Measurements from ENCODE around the gene RHNO1. TPM values are rescaled to one million over a fixed set of nuclear protein-coding genes. Genes with fewer than 3 reads are reported as not detected.
"Not testable (repeated sequence)": the region's sequence is repeated elsewhere in the genome, so short reads cannot be mapped to it uniquely, and the experiment has no call there.

Gene RHNO1
- total RNA-seq, 3 donors from 2014 or later (not counting 1 experiment from before 2014, with no cell fraction given) = 9.2 to 13.6 (median 9.4) TPM

DNA sequence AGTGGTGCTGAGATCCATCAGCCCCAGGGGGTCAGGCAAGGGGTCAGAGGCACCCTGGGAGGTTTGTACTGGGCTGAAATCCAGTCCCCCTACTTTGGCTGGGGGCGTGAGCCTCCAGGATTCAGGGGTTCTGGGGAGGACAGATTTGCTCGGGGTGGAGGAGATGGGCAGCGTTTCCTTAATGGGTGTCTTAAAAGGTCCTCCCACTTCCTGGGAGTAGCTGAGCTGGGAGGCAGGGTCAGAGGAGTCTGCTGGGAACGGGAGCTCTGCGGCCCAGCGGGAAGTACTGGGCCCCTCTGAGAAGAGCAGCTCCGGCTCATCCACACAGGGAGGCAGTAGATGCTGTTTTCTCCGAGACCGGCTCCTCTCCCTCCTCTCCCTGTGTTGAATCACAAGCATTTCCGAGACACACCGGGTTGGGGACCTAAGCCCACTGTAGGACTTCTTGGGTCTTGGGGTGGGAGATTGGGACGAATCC, 18.0 kb upstream of the RHNO1 start:
- ATAC-seq (no peak), DNase-seq (no peak)
- 95% methylated on average over 12 of the region's 12 CpGs for WGBS (ENCODE audit: insufficient coverage)
- Mint-ChIP-seq H3K27me3 (ENCODE audit: low read depth in 2 of 2) (no peaks in the 10 kb centered on the region), H3K4me1 (no peaks in the 10 kb centered on the region), H3K9me3 (no peaks in the 10 kb centered on the region), H3K4me3 (no peak overlapping the region), H3K36me3 (no peaks in the 10 kb centered on the region), H3K27ac (no peak overlapping the region)
- Histone ChIP-seq H3K4me3 (ENCODE audit: low read length) (no peak overlapping the region), H3K36me3 (ENCODE audit: control insufficient read depth, insufficient read depth, low read length) (peaks cover 6% of the 10 kb centered on the region), H3K27me3 (ENCODE audit: control insufficient read depth, insufficient read depth, low read length) (no peaks in the 10 kb centered on the region), H3K27ac (ENCODE audit: low read length) (no peak overlapping the region), H3K9me3 (ENCODE audit: control insufficient read depth, insufficient read depth, low read length) (no peaks in the 10 kb centered on the region), H3K4me1 (ENCODE audit: control insufficient read depth, insufficient read depth, low read length) (no peaks in the 10 kb centered on the region)
- TF ChIP-seq, protein P1, sequence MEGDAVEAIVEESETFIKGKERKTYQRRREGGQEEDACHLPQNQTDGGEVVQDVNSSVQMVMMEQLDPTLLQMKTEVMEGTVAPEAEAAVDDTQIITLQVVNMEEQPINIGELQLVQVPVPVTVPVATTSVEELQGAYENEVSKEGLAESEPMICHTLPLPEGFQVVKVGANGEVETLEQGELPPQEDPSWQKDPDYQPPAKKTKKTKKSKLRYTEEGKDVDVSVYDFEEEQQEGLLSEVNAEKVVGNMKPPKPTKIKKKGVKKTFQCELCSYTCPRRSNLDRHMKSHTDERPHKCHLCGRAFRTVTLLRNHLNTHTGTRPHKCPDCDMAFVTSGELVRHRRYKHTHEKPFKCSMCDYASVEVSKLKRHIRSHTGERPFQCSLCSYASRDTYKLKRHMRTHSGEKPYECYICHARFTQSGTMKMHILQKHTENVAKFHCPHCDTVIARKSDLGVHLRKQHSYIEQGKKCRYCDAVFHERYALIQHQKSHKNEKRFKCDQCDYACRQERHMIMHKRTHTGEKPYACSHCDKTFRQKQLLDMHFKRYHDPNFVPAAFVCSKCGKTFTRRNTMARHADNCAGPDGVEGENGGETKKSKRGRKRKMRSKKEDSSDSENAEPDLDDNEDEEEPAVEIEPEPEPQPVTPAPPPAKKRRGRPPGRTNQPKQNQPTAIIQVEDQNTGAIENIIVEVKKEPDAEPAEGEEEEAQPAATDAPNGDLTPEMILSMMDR (IDR thresholded peaks at IDR 0.05) = no peak
- intact Hi-C loops (cut with micrococcal nuclease) = no loop called here

DNA sequence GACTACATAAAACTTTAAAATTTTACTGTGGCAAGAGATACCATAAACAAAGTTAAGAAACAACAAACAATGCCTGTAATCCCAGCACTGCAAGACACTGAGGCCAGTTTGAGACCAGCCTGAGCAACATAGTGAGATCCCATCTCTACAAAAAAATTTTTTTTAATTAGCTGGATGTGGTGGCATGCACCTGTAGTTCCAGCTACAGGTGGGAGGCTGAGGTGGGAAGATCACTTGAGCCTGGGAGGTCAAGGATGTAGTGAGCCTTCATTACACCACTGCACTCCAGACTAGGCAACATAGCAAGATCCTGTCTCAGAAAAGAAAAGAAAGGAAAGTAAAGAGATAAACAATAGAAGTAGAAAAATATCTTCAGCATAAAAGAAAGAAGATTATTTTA, 16.9 kb upstream of the RHNO1 start:
- H3K27me3 ChIP-seq (ENCODE audit: control insufficient read depth, insufficient read depth, low read length) = no peaks in the 10 kb centered on the region
- H3K4me1 Mint-ChIP-seq = no peaks in the 10 kb centered on the region
- H3K36me3 Mint-ChIP-seq = no peaks in the 10 kb centered on the region
- ATAC-seq = no peak
- H3K4me1 ChIP-seq (ENCODE audit: control insufficient read depth, insufficient read depth, low read length) = no peaks in the 10 kb centered on the region
- H3K27ac ChIP-seq (ENCODE audit: low read length) = no peak overlapping the region
- no peaks in the 10 kb centered on the region for H3K9me3 Mint-ChIP-seq
- no peaks in the 10 kb centered on the region for H3K9me3 ChIP-seq (ENCODE audit: control insufficient read depth, insufficient read depth, low read length)
- H3K4me3 Mint-ChIP-seq = no peak overlapping the region
- no peaks in the 10 kb centered on the region for H3K27me3 Mint-ChIP-seq (ENCODE audit: low read depth in 2 of 2)
- no peak for DNase-seq
- peak overlapping the region in 1 of 2 donors; percentile 50 for H3K27ac Mint-ChIP-seq
- H3K36me3 ChIP-seq (ENCODE audit: control insufficient read depth, insufficient read depth, low read length) = peaks cover 6% of the 10 kb centered on the region
- TF ChIP-seq, protein P1 (IDR thresholded peaks at IDR 0.05) = no peak
- intact Hi-C loops (cut with micrococcal nuclease) = no loop called here
- no peak overlapping the region for H3K4me3 ChIP-seq (ENCODE audit: low read length)

DNA sequence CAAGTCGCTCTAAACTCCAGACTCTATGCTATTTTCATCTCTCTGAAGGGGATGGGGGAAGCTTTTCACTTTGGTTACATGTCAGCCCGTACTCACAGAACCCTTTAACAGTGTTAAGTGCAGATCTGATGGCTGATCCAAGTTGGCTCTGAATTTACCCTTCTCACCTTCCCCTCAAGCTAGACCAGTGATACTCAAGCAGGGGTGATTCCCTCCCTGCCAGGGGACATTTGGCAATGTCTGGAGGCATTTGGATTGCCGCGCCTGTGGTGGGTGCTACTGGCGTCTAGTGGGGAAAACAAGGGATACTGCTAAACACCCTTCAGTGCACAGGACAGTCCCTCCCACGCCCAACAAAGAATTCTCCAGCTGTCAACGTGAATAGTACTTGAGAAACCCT, 14.1 kb upstream of the RHNO1 start:
- intact Hi-C loops (cut with micrococcal nuclease) = no loop called here
- TF ChIP-seq, protein P1 (IDR thresholded peaks at IDR 0.05) = no peak
- no peaks in the 10 kb centered on the region for H3K9me3 ChIP-seq (ENCODE audit: control insufficient read depth, insufficient read depth, low read length)
- ATAC-seq = no peak
- H3K27me3 ChIP-seq (ENCODE audit: control insufficient read depth, insufficient read depth, low read length) = no peaks in the 10 kb centered on the region
- H3K36me3 ChIP-seq (ENCODE audit: control insufficient read depth, insufficient read depth, low read length) = peaks cover 6% of the 10 kb centered on the region
- Mint-ChIP-seq H3K9me3 (no peaks in the 10 kb centered on the region), H3K4me1 (no peaks in the 10 kb centered on the region), H3K27me3 (ENCODE audit: low read depth in 2 of 2) (no peaks in the 10 kb centered on the region), H3K36me3 (no peaks in the 10 kb centered on the region), H3K27ac (no peak overlapping the region), H3K4me3 (no peak overlapping the region)
- no peak for DNase-seq
- no peak overlapping the region for H3K4me3 ChIP-seq (ENCODE audit: low read length)
- H3K27ac ChIP-seq (ENCODE audit: low read length) = no peak overlapping the region
- H3K4me1 ChIP-seq (ENCODE audit: control insufficient read depth, insufficient read depth, low read length) = no peaks in the 10 kb centered on the region
- 97% methylated on average over 7 of the region's 7 CpGs for WGBS (ENCODE audit: insufficient coverage)

DNA sequence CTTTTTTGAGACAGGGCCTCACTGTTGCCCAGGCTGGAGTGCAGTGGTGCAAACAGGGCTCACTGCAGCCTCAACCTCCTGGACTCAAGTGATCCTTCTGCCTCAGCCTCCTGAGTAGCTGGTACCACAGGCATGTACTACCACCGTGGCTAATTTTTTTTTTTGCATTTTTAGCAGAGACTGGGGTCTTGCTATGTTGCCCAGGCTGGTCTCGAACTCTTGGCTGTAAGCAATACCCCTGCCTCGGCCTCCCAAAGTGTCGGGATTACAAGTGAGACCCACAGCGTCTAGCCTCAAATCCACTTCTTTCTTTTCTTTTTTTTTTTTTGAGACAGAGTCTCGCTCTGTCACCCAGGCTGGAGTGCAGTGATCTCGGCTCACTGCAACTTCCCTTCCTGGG, 13.6 kb upstream of the RHNO1 start:
- H3K27ac Mint-ChIP-seq; H3K36me3 ChIP-seq (ENCODE audit: control insufficient read depth, insufficient read depth, low read length); H3K4me1 Mint-ChIP-seq; H3K27me3 Mint-ChIP-seq (ENCODE audit: low read depth in 2 of 2); H3K36me3 Mint-ChIP-seq; H3K27me3 ChIP-seq (ENCODE audit: control insufficient read depth, insufficient read depth, low read length); intact Hi-C loops (cut with micrococcal nuclease); H3K4me3 Mint-ChIP-seq; DNase-seq; H3K4me1 ChIP-seq (ENCODE audit: control insufficient read depth, insufficient read depth, low read length); H3K9me3 Mint-ChIP-seq; ATAC-seq; H3K4me3 ChIP-seq (ENCODE audit: low read length); H3K9me3 ChIP-seq (ENCODE audit: control insufficient read depth, insufficient read depth, low read length); H3K27ac ChIP-seq (ENCODE audit: low read length): not testable (repeated sequence)
- 98% methylated on average over 7 of the region's 7 CpGs for WGBS (ENCODE audit: insufficient coverage)

Measured in natural killer cell (primary cell).